Measurements from ENCODE around the gene ERICH3.

DNA sequence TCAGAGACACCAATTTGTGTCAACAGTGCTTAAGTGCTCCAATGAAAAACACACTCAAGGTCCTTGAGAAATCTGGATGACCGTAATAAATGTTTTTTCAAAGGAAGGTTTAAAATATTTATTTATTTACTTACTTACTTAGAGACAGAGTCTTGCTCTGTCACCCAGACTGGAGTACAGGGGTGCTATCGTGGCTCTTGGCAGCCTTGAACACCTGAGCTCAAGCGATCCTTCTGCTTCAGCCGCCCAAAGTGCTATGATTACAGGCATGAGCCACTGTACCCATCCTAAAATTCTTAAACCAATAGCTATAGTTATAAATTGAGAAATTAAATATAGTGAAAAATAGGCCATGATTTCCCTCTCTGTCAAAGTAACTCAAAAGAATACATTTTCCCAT is 17.3 kb upstream of the ERICH3 start:
- TF ChIP-seq EZH2 (IDR thresholded peaks at IDR 0.05; ENCODE audit: borderline replicate concordance, low read length) = no peak
- TF ChIP-seq, protein P1, sequence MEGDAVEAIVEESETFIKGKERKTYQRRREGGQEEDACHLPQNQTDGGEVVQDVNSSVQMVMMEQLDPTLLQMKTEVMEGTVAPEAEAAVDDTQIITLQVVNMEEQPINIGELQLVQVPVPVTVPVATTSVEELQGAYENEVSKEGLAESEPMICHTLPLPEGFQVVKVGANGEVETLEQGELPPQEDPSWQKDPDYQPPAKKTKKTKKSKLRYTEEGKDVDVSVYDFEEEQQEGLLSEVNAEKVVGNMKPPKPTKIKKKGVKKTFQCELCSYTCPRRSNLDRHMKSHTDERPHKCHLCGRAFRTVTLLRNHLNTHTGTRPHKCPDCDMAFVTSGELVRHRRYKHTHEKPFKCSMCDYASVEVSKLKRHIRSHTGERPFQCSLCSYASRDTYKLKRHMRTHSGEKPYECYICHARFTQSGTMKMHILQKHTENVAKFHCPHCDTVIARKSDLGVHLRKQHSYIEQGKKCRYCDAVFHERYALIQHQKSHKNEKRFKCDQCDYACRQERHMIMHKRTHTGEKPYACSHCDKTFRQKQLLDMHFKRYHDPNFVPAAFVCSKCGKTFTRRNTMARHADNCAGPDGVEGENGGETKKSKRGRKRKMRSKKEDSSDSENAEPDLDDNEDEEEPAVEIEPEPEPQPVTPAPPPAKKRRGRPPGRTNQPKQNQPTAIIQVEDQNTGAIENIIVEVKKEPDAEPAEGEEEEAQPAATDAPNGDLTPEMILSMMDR (conservative IDR thresholded peaks at IDR 0.05 in 1 of 2, IDR thresholded peaks at IDR 0.05 in 1 of 2; ENCODE audit: extremely low read depth in 1 of 2, insufficient read depth in 1 of 2, low read depth in 1 of 2, low read length in 2 of 2) = no peak

All from mammary epithelial cell (primary cell).